SK-N-SH treated with all-trans-retinoic acid at 6 μM for 48 hours (cell line): ENCODE data around the gene TNFRSF25.

Experiments used
- BACH2 ChIP-seq: fragments of 250-450 bp; sonication (Bioruptor Pico); IDR thresholded peaks from 2 replicates; pipeline ENCODE4 v1.9.0; 2021; ENCODE audit warnings: mild to moderate bottlenecking, borderline replicate concordance
- GLIS3 ChIP-seq: fragments of 250-450 bp; sonication (Bioruptor Pico); IDR thresholded peaks from 2 replicates; pipeline ENCODE4 v1.5.0; 2020; ENCODE audit warnings: mild to moderate bottlenecking, moderate library complexity
- PATZ1 ChIP-seq: fragments of 250-450 bp; sonication (Bioruptor Pico); IDR thresholded peaks from 2 replicates; pipeline ENCODE4 v1.8.0; 2020; ENCODE audit warnings: mild to moderate bottlenecking, moderate library complexity, borderline replicate concordance
- TCF4 ChIP-seq: fragments of 250-450 bp; sonication (Bioruptor Pico); IDR thresholded peaks from 2 replicates; pipeline ENCODE4 v1.8.0; 2021; ENCODE audit warnings: mild to moderate bottlenecking, moderate library complexity, borderline replicate concordance
- TOX ChIP-seq: fragments of 250-450 bp; sonication (Bioruptor Pico); IDR thresholded peaks from 2 replicates; pipeline ENCODE4 v1.8.0; 2021; ENCODE audit warnings: mild to moderate bottlenecking, moderate library complexity, borderline replicate concordance
- TSHZ2 ChIP-seq: fragments of 250-450 bp; sonication (Bioruptor Pico); IDR thresholded peaks from 2 replicates; pipeline ENCODE4 v1.5.0; 2020; ENCODE audit warnings: mild to moderate bottlenecking, moderate library complexity
- ZFP30 ChIP-seq: fragments of 450-650 bp; formaldehyde crosslinking; IDR thresholded peaks from 2 replicates; pipeline ENCODE4 v1.5.0; 2022; ENCODE audit warnings: mild to moderate bottlenecking, moderate library complexity

- TF ChIP-seq TSHZ2 (CRISPR knock-in tag) (no peak), PATZ1 (CRISPR knock-in tag) (no peak), GLIS3 (no peak), BACH2 (CRISPR knock-in tag) (no peak), ZFP30 (CRISPR knock-in tag) (no peak), TCF4 (CRISPR knock-in tag) (no peak), TOX (CRISPR knock-in tag) (no peak)
Observed at GRCh38 chr1:6435129-6435528, 30.8 kb downstream of the TNFRSF25 start.
